ENCODE data around the gene HOXD8.

The HOXD8 gene

DNA sequence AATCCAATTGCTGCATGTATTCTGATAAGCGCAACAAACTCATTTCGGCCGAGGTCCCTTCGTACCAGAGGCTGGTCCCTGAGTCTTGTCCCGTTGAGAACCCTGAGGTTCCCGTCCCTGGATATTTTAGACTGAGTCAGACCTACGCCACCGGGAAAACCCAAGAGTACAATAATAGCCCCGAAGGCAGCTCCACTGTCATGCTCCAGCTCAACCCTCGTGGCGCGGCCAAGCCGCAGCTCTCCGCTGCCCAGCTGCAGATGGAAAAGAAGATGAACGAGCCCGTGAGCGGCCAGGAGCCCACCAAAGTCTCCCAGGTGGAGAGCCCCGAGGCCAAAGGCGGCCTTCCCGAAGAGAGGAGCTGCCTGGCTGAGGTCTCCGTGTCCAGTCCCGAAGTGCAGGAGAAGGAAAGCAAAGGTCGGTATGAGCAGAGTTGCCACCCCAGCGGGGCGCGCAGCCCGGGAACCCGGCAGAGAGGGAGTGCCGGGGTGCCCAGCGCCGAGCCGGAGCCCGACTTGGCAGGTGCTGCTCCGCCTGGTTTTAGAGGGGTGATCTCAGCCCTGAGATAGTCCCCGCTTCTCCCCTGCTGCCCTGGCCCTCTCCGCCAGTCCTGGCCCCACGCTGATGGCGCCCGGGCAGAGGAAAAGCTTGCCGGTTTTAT is 12.2 kb upstream of the HOXD8 start:
- DNase-seq: no peak

DNA sequence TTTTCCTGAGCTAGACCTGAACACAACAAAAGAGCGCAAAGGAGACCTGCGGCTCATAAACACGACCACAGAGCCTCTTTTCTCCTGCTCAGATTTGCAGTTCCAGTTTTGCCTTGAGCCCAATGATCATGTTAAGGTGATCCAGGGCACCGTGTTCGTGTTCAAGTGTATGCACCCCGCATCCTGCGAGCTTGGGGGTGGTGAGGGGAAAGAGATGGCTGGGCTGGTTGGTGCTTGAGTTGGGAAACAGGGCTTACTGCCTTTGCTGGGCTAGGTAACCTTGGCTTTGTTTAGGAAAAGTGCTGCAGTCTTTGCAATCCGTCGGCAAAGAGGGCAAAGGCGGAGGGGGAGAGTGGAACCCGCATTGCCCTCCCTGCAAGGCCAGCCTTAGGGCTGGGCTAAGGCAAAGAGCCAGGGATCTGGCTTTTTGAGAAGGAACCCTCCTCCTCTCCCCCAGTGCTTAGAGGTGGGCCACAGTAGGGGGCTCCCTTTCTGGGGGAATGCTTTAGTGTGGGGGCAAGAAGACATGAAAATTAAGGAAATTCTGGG is 11.6 kb upstream of the HOXD8 start:
- DNase-seq: no peak

DNA sequence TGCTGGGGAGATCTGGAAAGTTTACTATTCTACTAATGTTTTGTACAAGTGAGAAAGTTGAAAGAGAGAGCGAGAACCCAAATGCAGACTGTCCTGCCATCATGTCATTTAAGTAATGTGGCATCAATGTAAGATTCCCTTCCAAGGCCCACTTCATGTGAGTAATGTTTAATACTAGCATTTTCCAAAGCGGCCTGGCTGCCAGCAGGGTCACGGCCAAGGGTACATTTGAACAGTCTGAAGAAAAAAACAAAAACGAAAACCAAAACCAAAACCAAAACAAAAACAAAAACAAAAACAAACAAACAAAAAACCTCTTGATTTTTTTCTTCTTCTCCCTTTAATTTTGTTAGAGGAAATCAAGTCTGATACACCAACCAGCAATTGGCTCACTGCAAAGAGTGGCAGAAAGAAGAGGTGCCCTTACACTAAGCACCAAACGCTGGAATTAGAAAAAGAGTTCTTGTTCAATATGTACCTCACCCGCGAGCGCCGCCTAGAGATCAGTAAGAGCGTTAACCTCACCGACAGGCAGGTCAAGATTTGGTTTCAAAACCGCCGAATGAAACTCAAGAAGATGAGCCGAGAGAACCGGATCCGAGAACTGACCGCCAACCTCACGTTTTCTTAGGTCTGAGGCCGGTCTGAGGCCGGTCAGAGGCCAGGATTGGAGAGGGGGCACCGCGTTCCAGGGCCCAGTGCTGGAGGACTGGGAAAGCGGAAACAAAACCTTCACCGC is 10.7 kb upstream of the HOXD8 start:
- DNase-seq: peak; percentile 28

DNA sequence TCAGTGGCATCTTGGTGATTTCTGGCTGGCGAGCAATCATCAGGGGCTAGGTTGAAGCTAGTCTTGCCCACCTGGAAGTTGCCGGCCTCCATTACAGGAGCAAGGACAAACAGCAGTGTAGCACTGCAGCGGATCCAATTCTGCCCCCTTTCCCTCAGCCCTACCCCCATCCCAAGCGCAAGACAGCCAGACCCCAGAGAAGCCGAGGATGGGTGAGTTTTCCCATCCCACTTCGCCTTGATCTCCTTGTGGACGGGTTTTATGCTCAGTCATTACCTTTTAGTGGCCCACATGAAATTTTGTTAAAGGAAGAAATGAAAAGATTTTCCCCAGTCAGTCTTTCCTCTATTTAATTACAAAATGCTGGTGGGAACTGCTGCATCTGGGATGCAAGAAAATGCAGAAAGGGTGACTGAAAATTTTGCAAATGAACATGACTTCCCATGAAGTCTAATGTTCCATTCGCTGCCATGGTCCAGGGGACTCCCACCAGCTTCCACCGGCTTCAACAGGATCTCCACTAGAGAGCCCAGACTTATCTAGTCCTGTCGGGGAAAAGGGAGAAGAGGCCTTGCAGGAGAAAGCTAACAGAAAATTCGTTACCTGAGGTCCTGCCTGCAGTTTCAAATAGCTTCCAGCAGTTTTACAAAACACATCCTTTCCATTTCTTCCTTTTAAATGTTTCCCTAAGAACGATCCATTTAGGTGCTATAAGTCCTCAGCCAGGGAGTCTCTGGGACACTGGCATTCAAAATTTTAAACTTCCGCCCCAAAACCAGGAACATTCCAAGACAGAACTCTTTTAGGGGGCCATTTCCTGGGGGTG is 8.9 kb upstream of the HOXD8 start:
- DNase-seq: no peak

DNA sequence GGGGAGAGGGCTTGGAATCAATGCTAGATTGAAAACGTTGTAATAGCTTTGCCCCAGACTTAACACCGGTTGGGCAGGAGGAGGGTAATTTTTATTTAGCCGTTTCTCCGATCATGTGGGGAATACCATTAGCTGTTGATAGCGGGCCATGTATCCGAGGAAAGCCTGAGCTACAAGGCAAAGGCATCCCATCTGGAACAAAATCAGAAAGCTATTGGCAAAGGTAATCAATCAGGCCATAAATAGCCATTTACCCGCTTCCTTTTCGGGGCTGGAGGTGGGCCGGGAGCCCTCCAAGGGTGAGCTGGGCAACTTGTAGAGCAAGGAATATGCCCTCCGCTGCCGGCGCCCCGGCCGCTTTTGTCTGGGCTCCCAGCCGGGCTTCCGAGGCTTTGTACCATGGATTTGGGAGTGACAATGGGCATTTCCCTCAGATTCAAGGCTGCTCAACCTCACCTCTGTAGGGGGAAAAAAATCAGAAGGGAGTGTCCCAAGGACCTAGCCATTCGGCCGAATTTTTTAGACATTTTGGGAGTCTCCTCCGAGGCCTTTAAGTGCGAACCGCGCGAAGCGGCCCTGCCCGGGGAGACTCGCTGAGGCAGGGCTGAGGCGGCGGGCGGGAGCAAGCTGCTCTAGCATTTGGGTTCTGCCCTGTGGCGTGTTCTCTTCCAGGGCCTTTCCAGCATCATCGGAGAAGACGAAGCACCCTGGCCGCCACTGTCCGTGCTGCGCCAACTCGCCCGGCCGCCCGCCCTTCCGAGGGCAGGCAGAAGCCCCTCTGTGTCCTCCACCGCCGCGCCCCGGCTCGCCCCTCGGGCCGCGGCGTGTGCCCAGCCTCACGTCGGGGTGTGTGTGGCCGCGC is 8.1 kb upstream of the HOXD8 start:
- no peak for DNase-seq

DNA sequence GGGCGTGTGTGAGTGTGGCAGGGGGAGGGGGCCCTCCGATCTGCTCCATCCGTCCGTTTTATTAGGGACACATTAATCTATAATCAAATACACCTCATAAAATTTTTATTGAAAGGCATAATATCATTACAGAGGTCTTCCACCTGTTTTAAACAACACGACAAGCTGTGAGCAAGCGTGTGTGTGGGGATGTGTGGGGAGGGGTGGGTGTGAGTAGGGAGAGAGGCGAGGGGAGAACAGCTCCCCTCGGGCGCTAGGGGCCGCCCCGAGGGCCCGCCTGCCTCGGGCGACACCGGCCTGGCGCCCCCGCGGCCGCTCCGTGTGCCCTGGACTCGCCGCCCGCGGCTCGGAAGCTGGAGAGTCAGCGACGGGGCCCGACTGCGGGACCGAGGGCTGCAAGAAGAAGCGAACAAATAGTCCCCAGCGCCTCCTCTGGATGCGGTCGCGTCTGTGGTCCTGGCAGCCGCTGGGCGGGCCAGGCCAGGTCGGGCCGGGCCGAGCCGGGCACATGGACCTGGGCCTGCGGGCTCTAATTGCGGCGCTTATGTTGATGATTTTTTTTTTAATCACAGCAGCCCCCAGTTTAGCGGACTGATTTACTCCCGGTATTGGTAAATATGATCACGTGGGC is 7.3 kb upstream of the HOXD8 start:
- no peak for DNase-seq

DNA sequence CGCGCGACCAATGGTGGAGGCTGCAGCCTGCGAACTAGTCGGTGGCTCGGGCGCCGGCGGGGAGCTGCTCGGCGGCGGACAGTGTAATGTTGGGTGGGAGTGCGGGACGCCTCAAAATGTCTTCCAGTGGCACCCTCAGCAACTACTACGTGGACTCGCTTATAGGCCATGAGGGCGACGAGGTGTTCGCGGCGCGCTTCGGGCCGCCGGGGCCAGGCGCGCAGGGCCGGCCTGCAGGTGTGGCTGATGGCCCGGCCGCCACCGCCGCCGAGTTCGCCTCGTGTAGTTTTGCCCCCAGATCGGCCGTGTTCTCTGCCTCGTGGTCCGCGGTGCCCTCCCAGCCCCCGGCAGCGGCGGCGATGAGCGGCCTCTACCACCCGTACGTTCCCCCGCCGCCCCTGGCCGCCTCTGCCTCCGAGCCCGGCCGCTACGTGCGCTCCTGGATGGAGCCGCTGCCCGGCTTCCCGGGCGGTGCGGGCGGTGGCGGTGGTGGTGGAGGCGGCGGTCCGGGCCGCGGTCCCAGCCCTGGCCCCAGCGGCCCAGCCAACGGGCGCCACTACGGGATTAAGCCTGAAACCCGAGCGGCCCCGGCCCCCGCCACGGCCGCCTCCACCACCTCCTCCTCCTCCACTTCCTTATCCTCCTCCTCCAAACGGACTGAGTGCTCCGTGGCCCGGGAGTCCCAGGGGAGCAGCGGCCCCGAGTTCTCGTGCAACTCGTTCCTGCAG is 6.7 kb upstream of the HOXD8 start, which contains the start of gene HOXD9:
TSS of gene HOXD9 (plus strand) at position 37 of the 728 bp plus-strand sequence. CDS start at position 87, 50 bp downstream.
- DNase-seq: no peak

DNA sequence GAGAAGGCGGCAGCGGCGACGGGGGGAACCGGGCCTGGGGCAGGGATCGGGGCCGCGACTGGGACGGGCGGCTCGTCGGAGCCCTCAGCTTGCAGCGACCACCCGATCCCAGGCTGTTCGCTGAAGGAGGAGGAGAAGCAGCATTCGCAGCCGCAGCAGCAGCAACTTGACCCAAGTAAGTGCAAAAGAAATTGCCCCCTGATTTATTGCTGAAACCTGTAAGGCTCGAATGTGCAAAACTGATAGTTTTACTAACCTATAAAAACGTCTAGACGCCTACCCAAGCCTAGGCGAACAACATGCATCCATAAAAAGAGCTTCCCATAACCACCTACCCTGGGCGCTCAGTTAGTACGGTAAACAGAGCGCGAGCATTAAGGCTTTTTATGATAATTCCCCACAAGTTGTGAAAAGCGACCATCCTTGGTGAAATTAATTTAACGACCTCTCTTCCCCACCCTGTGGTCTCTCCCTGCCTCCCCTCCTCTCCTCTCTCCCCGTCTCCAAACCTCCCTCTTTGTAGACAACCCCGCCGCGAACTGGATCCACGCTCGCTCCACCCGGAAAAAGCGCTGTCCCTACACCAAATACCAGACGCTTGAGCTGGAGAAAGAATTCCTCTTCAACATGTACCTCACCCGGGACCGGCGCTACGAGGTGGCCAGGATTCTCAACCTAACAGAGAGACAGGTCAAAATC is 5.9 kb upstream of the HOXD8 start:
- DNase-seq: no peak

DNA sequence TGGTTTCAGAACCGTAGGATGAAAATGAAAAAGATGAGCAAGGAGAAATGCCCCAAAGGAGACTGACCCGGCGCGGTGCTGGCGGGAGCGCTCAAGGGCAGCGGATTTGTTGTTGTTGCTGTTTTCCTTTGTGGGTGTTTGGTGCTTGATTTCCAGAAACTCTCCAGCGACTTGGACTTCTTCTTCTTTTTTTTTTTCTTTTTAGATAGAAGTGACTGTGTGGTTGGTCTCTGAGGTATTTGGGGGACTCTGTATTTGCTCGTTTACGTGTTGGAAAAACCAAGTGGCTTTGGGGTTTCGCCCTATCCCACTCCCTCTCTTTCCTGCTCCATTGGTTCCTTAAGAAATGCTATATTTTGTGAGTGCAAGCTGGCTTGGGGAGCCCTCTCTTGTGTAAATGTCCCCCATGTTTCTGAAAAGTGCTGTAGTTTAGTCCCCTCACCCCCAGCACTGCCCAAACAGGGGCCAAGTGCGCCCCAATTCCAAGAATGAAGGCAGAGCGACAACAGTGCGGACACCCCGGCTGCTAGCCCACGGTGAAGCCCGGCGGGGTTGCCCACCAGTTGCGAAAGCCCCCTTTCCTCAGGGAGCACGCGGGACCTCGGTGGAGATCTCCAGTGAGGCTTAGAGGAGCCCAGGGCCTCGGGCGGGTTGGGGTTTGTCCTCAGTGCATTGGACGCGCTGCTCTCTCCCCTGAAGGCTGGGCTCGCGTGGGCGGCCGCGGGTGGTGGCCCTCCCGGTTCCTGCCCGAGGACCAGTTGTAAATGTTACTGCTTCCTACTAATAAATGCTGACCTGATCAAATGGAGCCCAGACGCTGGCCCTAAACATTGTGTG is 5.2 kb upstream of the HOXD8 start:
- DNase-seq: no peak

DNA sequence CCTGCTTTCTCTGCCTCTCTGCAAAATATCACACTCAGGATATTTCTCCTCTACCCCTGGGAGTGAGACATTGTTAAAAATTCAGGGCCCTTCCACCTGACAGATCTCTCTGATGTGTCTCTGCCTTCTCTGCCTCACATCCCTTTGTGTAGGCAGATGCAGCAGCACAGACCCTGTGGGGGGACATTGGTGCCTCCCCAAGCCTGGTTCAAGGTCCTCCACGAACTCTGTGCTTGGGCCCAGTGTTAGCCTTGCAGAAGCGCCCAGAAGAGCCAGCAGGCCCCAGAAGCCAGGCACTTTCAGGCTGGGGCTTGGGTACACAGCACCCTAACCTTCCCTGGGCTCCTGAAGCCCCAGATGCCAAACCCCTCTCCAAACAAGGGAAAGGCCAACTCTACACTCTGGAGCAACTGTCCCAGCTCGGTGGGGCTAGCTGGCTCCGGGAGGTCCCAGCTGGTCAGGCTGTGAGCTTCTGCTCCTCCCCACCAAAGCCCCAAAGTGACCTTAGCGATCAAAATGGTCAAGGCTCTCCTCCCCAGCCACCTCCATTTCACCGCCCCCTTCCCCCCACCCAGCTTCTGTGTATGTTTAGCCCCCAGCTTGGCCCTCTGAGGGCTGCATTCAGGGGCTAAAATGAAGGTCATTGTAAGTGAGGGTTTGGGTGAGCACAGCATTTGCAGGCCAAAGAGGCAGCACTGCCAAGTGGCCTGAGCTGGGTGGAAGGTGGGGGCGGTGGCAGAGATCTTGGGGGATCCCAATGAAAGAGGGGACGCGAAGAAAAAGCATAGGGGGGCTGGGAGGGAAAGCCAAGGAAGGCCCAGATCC is 4.3 kb upstream of the HOXD8 start:
- DNase-seq: no peak

DNA sequence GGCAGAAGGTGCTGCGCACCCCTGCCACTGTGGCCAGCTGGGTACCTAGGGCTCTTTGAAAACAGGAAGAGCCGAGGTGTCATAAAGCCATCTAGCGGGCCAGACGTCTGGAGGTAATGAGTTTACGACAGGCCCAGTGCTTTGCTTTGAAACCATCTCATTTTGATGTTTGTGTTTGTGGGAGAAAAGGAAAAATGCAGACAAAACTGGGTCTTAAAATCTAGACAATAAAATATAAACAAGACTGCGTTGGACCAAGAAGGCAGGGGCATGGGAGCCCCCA is 3.8 kb upstream of the HOXD8 start:
- DNase-seq: no peak

DNA sequence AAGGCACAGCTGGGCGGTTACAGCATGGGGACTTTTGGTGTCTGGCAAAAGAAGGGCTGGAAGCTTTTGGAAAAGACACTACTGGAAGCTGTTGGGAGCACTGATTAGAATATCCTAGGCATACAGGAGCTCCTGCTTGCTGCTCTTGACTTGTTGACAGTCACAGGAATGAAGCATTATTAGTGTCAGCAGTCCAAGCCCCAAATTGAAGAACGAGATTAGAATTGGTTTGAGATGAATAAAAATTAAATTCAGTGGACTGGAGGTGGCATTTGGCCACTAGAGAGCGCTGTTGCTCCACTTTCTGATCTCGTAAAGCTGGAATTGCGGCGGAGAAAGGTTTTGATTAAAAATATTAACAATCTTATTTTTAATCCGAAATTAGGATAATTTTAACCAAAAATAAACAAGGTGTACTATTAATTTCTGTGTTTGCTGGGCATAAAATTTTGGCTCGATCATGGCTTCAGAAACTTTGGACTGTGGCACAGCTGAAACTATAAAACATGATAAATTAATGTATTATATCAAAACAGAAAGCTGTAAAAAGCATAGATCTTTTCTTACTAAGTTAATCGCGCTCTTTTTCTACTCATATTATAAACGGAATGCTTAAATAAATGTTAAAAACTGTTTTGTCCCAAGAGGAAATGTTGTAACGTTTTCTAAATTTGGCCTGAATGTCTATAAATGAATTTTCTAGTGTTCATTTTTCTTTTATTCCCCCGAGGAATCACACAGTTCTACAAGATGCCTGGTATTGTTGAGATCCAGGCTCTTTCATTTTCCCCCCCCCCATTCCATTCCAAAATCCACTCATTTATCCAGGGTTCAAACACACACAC is 2.4 kb upstream of the HOXD8 start:
- peak; percentile 56 for DNase-seq

DNA sequence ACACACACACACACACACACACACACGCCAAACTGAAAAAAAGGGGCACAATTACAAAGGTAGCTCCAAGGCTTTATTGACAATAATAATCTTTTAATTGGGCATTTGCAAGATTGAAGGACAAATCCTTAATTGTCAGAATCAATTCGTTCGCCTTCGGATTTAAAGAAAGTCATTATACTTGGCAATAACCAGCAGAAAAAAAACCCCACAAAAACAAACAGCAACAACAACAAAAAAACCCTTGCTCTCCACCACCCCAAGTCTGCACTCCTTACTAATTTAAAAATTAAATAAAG is 1.8 kb upstream of the HOXD8 start:
- DNase-seq: no peak

DNA sequence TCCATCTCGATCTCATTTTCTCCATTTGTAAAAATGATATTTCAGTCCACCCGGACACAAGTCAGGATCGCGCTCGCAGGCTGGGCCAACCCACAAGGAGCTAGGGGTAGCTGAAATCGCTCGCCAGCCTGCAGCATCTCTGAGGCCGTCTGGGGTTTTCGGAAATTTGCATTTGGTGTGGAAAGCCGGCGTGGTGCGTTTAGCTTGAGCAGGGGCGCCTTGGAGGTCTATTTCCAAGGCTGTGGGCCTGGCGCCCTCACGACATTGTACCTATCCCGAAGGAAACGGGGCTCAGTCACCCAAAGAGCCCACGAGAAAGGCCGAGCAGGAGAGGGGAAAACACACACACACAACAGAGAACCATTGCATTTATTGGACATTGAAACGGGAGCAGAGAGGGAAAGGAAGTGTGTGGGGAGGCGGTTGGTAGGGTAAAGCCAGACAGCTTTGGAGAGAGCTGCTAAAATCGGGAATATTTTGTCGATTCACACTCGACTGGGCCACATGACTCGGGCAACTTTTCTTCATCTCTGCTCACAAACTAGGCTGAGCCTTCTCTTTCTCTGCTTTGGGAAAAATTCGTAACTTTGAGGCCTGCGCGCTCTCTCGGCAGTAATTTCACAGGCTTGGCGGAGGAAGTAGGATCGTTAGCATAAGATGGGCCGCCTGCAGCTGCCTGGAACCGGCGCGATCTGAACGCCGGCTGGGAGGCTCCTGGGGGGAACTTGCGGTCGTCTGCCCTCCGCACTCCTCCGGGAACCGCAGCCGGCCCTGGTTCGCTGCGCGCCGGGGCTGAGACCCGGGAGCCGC is 1.1 kb upstream of the HOXD8 start:
- no peak for DNase-seq

DNA sequence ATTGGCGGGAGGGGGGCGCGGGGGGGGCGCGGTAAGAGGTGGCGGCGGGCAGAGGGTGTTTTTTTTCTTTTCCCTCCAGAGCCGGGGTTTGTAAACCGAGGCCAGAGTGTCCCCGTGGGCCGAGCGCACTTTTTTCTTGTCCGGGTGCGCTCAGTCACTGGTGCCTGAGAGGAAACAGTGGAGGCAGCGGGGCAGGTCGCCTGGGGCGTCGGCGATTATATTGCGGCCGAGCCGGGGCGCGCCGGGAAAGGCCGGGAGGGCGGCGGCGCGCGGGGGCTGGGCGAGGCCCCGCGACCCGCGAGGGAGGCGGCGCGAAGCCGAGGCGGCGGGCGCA is 275 bp downstream of the HOXD8 start:
- DNase-seq: no peak

DNA sequence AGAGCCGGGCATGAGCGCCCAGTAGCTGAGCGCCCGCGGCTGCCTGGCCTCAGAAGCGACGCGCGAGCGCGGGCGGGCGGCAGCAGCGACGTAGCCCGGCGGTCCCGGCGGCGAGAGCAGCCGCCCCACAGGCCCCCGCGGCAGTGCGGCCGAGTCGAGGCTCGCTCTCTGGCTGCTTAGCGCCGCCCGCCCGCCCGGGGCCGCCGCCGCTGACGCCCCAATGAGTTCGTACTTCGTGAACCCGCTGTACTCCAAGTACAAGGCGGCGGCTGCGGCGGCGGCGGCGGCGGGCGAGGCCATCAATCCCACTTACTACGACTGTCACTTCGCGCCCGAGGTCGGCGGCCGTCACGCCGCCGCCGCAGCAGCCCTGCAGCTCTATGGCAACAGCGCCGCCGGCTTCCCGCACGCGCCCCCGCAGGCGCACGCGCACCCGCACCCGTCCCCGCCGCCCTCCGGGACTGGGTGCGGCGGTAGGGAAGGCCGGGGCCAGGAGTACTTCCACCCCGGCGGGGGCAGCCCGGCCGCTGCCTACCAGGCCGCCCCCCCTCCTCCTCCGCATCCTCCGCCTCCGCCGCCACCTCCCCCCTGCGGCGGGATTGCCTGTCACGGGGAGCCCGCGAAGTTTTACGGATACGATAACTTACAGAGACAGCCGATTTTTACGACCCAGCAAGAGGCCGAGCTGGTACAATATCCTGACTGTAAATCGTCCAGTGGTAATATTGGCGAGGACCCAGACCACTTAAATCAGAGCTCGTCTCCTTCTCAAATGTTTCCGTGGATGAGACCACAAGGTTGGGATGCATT is 847 bp downstream of the HOXD8 start:
- DNase-seq: peak; percentile 16

All from activated CD4-positive, alpha-beta T cell treated with anti-CD3 and anti-CD28 coated beads, Interleukin-2, Interleukin-6, amounts not matched to agents 100 ng/mL and 50 ng/mL, durations not matched to agents 16 hours and 8 hours (primary cell).